ENCODE results near the gene ATP5F1D. TPM values are rescaled to one million over a fixed set of nuclear protein-coding genes. Genes with fewer than 3 reads are reported as not detected.

ATP5F1D gene
- total RNA-seq, 1 experiment from 2014 or later, result 126 TPM

- ChIA-PET CTCF (no interaction called here), POLR2A (no interaction called here)
- TF ChIP-seq CTCF (IDR thresholded peaks at IDR 0.05; ENCODE audit: insufficient read depth in 1 of 2, low read depth in 1 of 2, low read length in 1 of 2, severe bottlenecking in 1 of 2, unreplicated experiment in 1 of 2), result no peak
- DNase-seq, result no peak
- no peaks in the 10 kb centered on the region for H3K27me3 ChIP-seq (replicated peaks; ENCODE audit: control insufficient read depth, insufficient read depth, low read length)
- Mint-ChIP-seq H3K27ac (ENCODE audit: unreplicated experiment) (no peak overlapping the region), H3K4me3 (ENCODE audit: unreplicated experiment) (no peak overlapping the region), H3K36me3 (ENCODE audit: insufficient read depth, unreplicated experiment) (peaks cover 6% of the 10 kb centered on the region), H3K27me3 (ENCODE audit: insufficient read depth, unreplicated experiment) (no peaks in the 10 kb centered on the region), H3K4me1 (ENCODE audit: low read depth, unreplicated experiment) (no peaks in the 10 kb centered on the region), H3K9me3 (ENCODE audit: unreplicated experiment) (no peaks in the 10 kb centered on the region)
- H3K4me3 ChIP-seq (ENCODE audit: low read depth, low read length), result no peak overlapping the region
- peaks cover 17% of the 10 kb centered on the region for H3K4me1 ChIP-seq
- no TSS peak for BruUV-seq (replicated peaks)
- no peaks in the 10 kb centered on the region for H3K36me3 ChIP-seq (ENCODE audit: control insufficient read depth, insufficient read depth, low read length)
- H3K9me3 ChIP-seq, result no peaks in the 10 kb centered on the region
- intact Hi-C loops (cut with micrococcal nuclease; ENCODE audit: unreplicated experiment), result loop anchor here (10.0 kb wide), 1 partner anchor 1251 kb away; no protein-coding TSS in a partner anchor
Observed at GRCh38 chr19:1293782-1294604, 52.4 kb downstream of the ATP5F1D start.

Other genes with a start within 250 kb of the ATP5F1D start
- 0.41 and 0.49 TPM in 2 replicates for gene GRIN3B, start 241.3 kb upstream of the ATP5F1D start, total RNA-seq (2022)
- 148 and 154 TPM in 2 replicates for gene TMEM259, start 220.6 kb upstream of the ATP5F1D start, total RNA-seq (2022)
- not detected in 2 replicates for gene RNU6-2, start 220.2 kb upstream of the ATP5F1D start, total RNA-seq (2022)
- gene CNN2, start 215.1 kb upstream of the ATP5F1D start, total RNA-seq (2022), result 194 and 221 TPM in 2 replicates
- gene ABCA7, start 201.6 kb upstream of the ATP5F1D start, total RNA-seq (2022), result 43.5 and 45.9 TPM in 2 replicates
- gene ARHGAP45, start 174.6 kb upstream of the ATP5F1D start, total RNA-seq (2022), result 38.6 and 43.3 TPM in 2 replicates
- gene POLR2E, start 146.4 kb upstream of the ATP5F1D start, total RNA-seq (2022), result 264 and 272 TPM in 2 replicates
- gene GPX4, start 137.8 kb upstream of the ATP5F1D start, total RNA-seq (2022), result 500 and 546 TPM in 2 replicates
- 37.3 and 41.2 TPM in 2 replicates for gene SBNO2, start 67.5 kb upstream of the ATP5F1D start, total RNA-seq (2022)
- 56.7 and 58.1 TPM in 2 replicates for gene STK11, start 36.0 kb upstream of the ATP5F1D start, total RNA-seq (2022)
- gene CBARP, start 3.7 kb upstream of the ATP5F1D start, total RNA-seq (2022), result 7.3 and 9.7 TPM in 2 replicates
- 125 and 128 TPM in 2 replicates for gene MIDN, start 6.8 kb downstream of the ATP5F1D start, total RNA-seq (2022)
- gene CIRBP, start 27.6 kb downstream of the ATP5F1D start, total RNA-seq (2022), result 289 and 331 TPM in 2 replicates
- gene FAM174C, start 33.8 kb downstream of the ATP5F1D start, total RNA-seq (2022), result 51.0 and 56.3 TPM in 2 replicates
- gene EFNA2, start 44.1 kb downstream of the ATP5F1D start, total RNA-seq (2022), result 18.6 and 20.6 TPM in 2 replicates
- 111 and 114 TPM in 2 replicates for gene NDUFS7, start 142.2 kb downstream of the ATP5F1D start, total RNA-seq (2022)
- gene GAMT, start 159.8 kb downstream of the ATP5F1D start, total RNA-seq (2022), result 67.3 and 75.7 TPM in 2 replicates
- gene DAZAP1, start 165.8 kb downstream of the ATP5F1D start, total RNA-seq (2022), result 165 and 180 TPM in 2 replicates
- gene RPS15, start 196.6 kb downstream of the ATP5F1D start, total RNA-seq (2022), result 1,192 and 1,341 TPM in 2 replicates
- 9.5 and 11.3 TPM in 2 replicates for gene APC2, start 208.4 kb downstream of the ATP5F1D start, total RNA-seq (2022)
- gene C19orf25, start 237.5 kb downstream of the ATP5F1D start, total RNA-seq (2022), result 41.9 and 45.4 TPM in 2 replicates
- 6.4 and 9.8 TPM in 2 replicates for gene PCSK4, start 248.6 kb downstream of the ATP5F1D start, total RNA-seq (2022)
- gene REEP6, start 249.4 kb downstream of the ATP5F1D start, total RNA-seq (2022), result 50.2 and 61.5 TPM in 2 replicates